GM18907 (cell line): Measurements from ENCODE around the gene MYBPC2.

Source experiments
- ATAC-seq: cut with Tn5 transposase; IDR thresholded peaks from one replicate; pipeline ENCODE4 v1.9.1; 2021; ENCODE audit warnings: mild to moderate bottlenecking, moderate library complexity; ENCODE audit not compliant: unreplicated experiment

MYBPC2 gene

DNA sequence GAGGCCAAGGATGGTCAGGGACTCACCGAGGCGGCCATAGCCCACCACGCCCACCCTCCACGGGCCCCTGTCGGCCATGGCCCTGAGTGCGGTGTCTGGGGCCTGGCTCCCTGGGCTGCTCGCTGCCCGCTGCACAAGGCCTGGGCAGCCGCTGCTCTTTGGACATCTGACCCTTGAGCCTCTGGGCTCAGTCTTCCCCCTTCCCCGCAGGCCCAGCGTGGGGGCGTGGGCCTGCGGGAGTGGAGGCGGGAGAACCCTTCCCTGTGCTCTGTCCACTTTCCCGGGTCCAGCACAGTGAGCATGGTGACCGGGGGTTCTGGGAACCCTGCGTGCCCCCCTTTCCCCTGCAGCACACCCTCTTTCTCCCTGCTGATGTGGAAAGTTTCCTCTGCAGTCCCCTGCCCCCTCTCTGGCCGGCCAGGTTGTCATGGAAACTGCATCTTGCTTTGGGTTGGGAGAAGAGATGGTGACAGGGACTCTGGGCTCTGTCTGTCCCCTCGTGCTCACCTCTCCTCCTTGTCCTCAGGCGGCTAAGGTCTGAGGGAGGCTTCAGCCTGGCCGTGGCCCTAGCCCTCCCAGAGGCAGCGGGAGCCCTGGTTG, 81.2 kb downstream of the MYBPC2 start, which contains the start of gene ASPDH:
Gene ASPDH (minus strand): TSS at position 168 of the 600 bp plus-strand sequence. CDS start 90 bp downstream, at position 78.
- ATAC-seq: no peak

- ATAC-seq: no peak
Measured at GRCh38 chr19:50514346-50515167, 81.9 kb downstream of the MYBPC2 start.

GRCh38 chr19:50515168-50515561, 82.5 kb downstream of the MYBPC2 start:
- ATAC-seq: no peak
